Parathyroid adenoma (tissue), 2 donors: ENCODE measurements around the gene C1orf185.

Experiments
- H2AFZ ChIP-seq: fragments of 300-600 bp; sonication (generic); one replicate; pipeline ENCODE4 v1.7.0; 2017; ENCODE audit warnings: antibody characterized with exemption, mild to moderate bottlenecking
- H3K27ac ChIP-seq: fragments of 300-600 bp; sonication (generic); one replicate; pipeline ENCODE4 v1.7.0; 2017
- H3K27me3 ChIP-seq: fragments of 300-600 bp; sonication (generic); one replicate; pipeline ENCODE4 v1.7.0; 2017; ENCODE audit warnings: low read length; ENCODE audit not compliant: control insufficient read depth, insufficient read depth
- H3K36me3 ChIP-seq: fragments of 300-600 bp; sonication (generic); one replicate; pipeline ENCODE4 v1.7.0; 2017; ENCODE audit warnings: low read length; ENCODE audit not compliant: control insufficient read depth, insufficient read depth
- H3K4me1 ChIP-seq: fragments of 300-600 bp; sonication (generic); one replicate; pipeline ENCODE4 v1.7.0; 2017; ENCODE audit warnings: control low read depth
- H3K4me2 ChIP-seq: fragments of 300-600 bp; sonication (generic); one replicate; pipeline ENCODE4 v1.7.0; 2017; ENCODE audit warnings: low read length
- H3K4me3 ChIP-seq: fragments of 300-600 bp; sonication (generic); one replicate; pipeline ENCODE4 v1.7.0; 2017; ENCODE audit warnings: low read depth, low read length
- H3K79me2 ChIP-seq: fragments of 300-600 bp; sonication (generic); one replicate; pipeline ENCODE4 v1.7.0; 2017; ENCODE audit warnings: control low read depth
- H3K9ac ChIP-seq: fragments of 300-600 bp; sonication (generic); one replicate; pipeline ENCODE4 v1.7.0; 2017; ENCODE audit warnings: mild to moderate bottlenecking
- H3K9me3 ChIP-seq: fragments of 300-600 bp; sonication (generic); one replicate; pipeline ENCODE4 v1.7.0; 2017; ENCODE audit warnings: low read length; ENCODE audit not compliant: control insufficient read depth
- CTCF ChIP-seq: fragments of 300-600 bp; sonication (generic); IDR thresholded peaks from one replicate; pipeline ENCODE4 v1.7.0; 2017; ENCODE audit warnings: antibody characterized with exemption, mild to moderate bottlenecking
- donor health status: primary hyperparathyroidism.

C1orf185 gene

GRCh38 chr1:51101976-51102375, at the start of gene C1orf185:
TSS of gene C1orf185 (plus strand) at chr1:51102228. CDS start at chr1:51102234, 6 bp downstream.
- no peak within 1 kb of the TSS for H2AFZ ChIP-seq
- H3K4me3 ChIP-seq: no peak within 1 kb of the TSS
- no peaks in the 10 kb centered on the region for H3K9me3 ChIP-seq
- H3K4me1 ChIP-seq: no peaks in the 10 kb centered on the region
- H3K27me3 ChIP-seq: no peaks in the 10 kb centered on the region
- no peak within 1 kb of the TSS for H3K9ac ChIP-seq
- H3K36me3 ChIP-seq: no peaks in the 10 kb centered on the region
- no peak within 1 kb of the TSS for H3K27ac ChIP-seq
- no peaks in the 10 kb centered on the region for H3K79me2 ChIP-seq
- no peak for TF ChIP-seq CTCF
- no peak within 1 kb of the TSS for H3K4me2 ChIP-seq

- Histone ChIP-seq H3K27me3 (no peaks in the 10 kb centered on the region), H3K4me1 (no peaks in the 10 kb centered on the region), H3K27ac (no peak overlapping the region), H3K9ac (no peak overlapping the region), H3K36me3 (no peaks in the 10 kb centered on the region), H2AFZ (no peak overlapping the region), H3K79me2 (no peaks in the 10 kb centered on the region), H3K4me3 (no peak overlapping the region), H3K9me3 (no peaks in the 10 kb centered on the region), H3K4me2 (no peak overlapping the region)
- no peak for TF ChIP-seq CTCF
Measured at GRCh38 chr1:51058858-51059257, 43.2 kb upstream of the C1orf185 start.

GRCh38 chr1:51061231-51061918, 40.7 kb upstream of the C1orf185 start:
- Histone ChIP-seq H3K79me2 (no peaks in the 10 kb centered on the region), H2AFZ (no peak overlapping the region), H3K4me3 (no peak overlapping the region), H3K27ac (no peak overlapping the region), H3K4me2 (no peak overlapping the region), H3K27me3 (no peaks in the 10 kb centered on the region), H3K4me1 (no peaks in the 10 kb centered on the region), H3K9ac (no peak overlapping the region), H3K9me3 (no peaks in the 10 kb centered on the region), H3K36me3 (no peaks in the 10 kb centered on the region)
- no peak for TF ChIP-seq CTCF

- H2AFZ ChIP-seq: no peak overlapping the region
- no peaks in the 10 kb centered on the region for H3K36me3 ChIP-seq
- H3K4me2 ChIP-seq: no peak overlapping the region
- no peaks in the 10 kb centered on the region for H3K79me2 ChIP-seq
- no peaks in the 10 kb centered on the region for H3K27me3 ChIP-seq
- H3K9ac ChIP-seq: no peak overlapping the region
- no peaks in the 10 kb centered on the region for H3K9me3 ChIP-seq
- no peak overlapping the region for H3K27ac ChIP-seq
- TF ChIP-seq CTCF: no peak
- no peaks in the 10 kb centered on the region for H3K4me1 ChIP-seq
- no peak overlapping the region for H3K4me3 ChIP-seq
Measured at GRCh38 chr1:51063121-51063520, 38.9 kb upstream of the C1orf185 start.

GRCh38 chr1:51070011-51070410, 32.0 kb upstream of the C1orf185 start:
- no peaks in the 10 kb centered on the region for H3K4me1 ChIP-seq
- H3K79me2 ChIP-seq: no peaks in the 10 kb centered on the region
- no peak overlapping the region for H3K4me3 ChIP-seq
- TF ChIP-seq CTCF: no peak
- H3K27ac ChIP-seq: no peak overlapping the region
- H3K4me2 ChIP-seq: no peak overlapping the region
- no peaks in the 10 kb centered on the region for H3K9me3 ChIP-seq
- no peaks in the 10 kb centered on the region for H3K36me3 ChIP-seq
- H2AFZ ChIP-seq: no peak overlapping the region
- H3K9ac ChIP-seq: no peak overlapping the region
- H3K27me3 ChIP-seq: no peaks in the 10 kb centered on the region
